Neural progenitor cell (in vitro differentiated cells): Measurements from ENCODE around the gene USP37. TPM values are rescaled to one million over a fixed set of nuclear protein-coding genes. Genes with fewer than 3 reads are reported as not detected.

Source experiments
- DNase-seq: peaks from one replicate; pipeline ENCODE4 v3.0.0-alpha.2; 2016; ENCODE audit warnings: low spot score
- H2AFZ ChIP-seq: fragments of 200-600 bp; sonication (generic); replicated peaks from 2 replicates; pipeline ENCODE4 v1.6.1; 2016; ENCODE audit warnings: antibody characterized with exemption
- H3F3A ChIP-seq: fragments of 200-600 bp; sonication (generic); 2 replicates; pipeline ENCODE4 v1.6.1; 2016; ENCODE audit warnings: antibody characterized with exemption, low read depth
- H3K27ac ChIP-seq: fragments of 200-600 bp; sonication (generic); 2 replicates; pipeline ENCODE4 v1.5.1; 2016; ENCODE audit warnings: mild to moderate bottlenecking
- H3K27me3 ChIP-seq: fragments of 200-600 bp; sonication (generic); 2 replicates; pipeline ENCODE4 v1.6.1; 2016; ENCODE audit warnings: mild to moderate bottlenecking, moderate library complexity
- H3K36me3 ChIP-seq: fragments of 200-600 bp; sonication (generic); 2 replicates; pipeline ENCODE4 v1.5.1; 2016
- H3K4me1 ChIP-seq: fragments of 200-600 bp; sonication (generic); 2 replicates; pipeline ENCODE4 v1.6.1; 2016; ENCODE audit warnings: mixed run types
- H3K4me2 ChIP-seq: fragments of 200-600 bp; sonication (generic); 2 replicates; pipeline ENCODE4 v1.6.1; 2016
- H3K4me3 ChIP-seq: fragments of 200-600 bp; sonication (generic); 2 replicates; pipeline ENCODE4 v1.5.1; 2016
- H3K79me2 ChIP-seq: fragments of 200-600 bp; sonication (generic); 2 replicates; pipeline ENCODE4 v1.6.1; 2016; ENCODE audit warnings: low read depth
- H3K9ac ChIP-seq: fragments of 200-600 bp; sonication (generic); 2 replicates; pipeline ENCODE4 v1.6.1; 2016
- H3K9me3 ChIP-seq: fragments of 200-600 bp; sonication (generic); 2 replicates; pipeline ENCODE4 v1.5.1; 2016; ENCODE audit warnings: low read depth
- H4K20me1 ChIP-seq: fragments of 200-600 bp; sonication (generic); 2 replicates; pipeline ENCODE4 v1.6.1; 2016; ENCODE audit warnings: low read depth
- H3K27ac Mint-ChIP-seq: 3 replicates; pipeline ENCODE4 v1.8.0; 2021; ENCODE audit warnings: mixed read lengths
- H3K27me3 Mint-ChIP-seq: 2 replicates; pipeline ENCODE4 v1.8.0; 2022; ENCODE audit warnings: low read depth, mild to moderate bottlenecking, inconsistent platforms, moderate library complexity, mixed read lengths; ENCODE audit not compliant: insufficient read depth
- H3K36me3 Mint-ChIP-seq: 3 replicates; pipeline ENCODE4 v1.8.0; 2021; ENCODE audit warnings: mixed read lengths
- H3K4me1 Mint-ChIP-seq: 3 replicates; pipeline ENCODE4 v1.8.0; 2021; ENCODE audit warnings: mixed read lengths
- H3K4me3 Mint-ChIP-seq: 3 replicates; pipeline ENCODE4 v1.8.0; 2021; ENCODE audit warnings: mild to moderate bottlenecking, moderate library complexity, mixed read lengths
- H3K9me3 Mint-ChIP-seq: 3 replicates; pipeline ENCODE4 v1.8.0; 2020; ENCODE audit warnings: mixed read lengths
- CTCF ChIP-seq: fragments of 200-600 bp; sonication (generic); IDR thresholded peaks from 2 replicates; pipeline ENCODE4 v1.5.1; 2017; ENCODE audit warnings: antibody characterized with exemption, mild to moderate bottlenecking
- EZH2 ChIP-seq: fragments of 200-600 bp; sonication (generic); IDR thresholded peaks from 2 replicates; pipeline ENCODE4 v1.6.1; 2017; ENCODE audit warnings: antibody characterized with exemption, mild to moderate bottlenecking, moderate library complexity
- EZH2phosphoT487 ChIP-seq: fragments of 200-600 bp; sonication (generic); IDR thresholded peaks from 2 replicates; pipeline ENCODE4 v1.6.1; 2017; ENCODE audit warnings: antibody characterized with exemption
- total RNA-seq: library from RNA; depleted of rRNA; stranded (reverse); fragments of >200 nt; gene quantifications from 2 replicates; pipeline ENCODE4 v1.2.3, GENCODE V29; 2015; ENCODE audit warnings: low replicate concordance

USP37 gene
- total RNA-seq, 1 donor from 2014 or later = 35.1 TPM

DNA sequence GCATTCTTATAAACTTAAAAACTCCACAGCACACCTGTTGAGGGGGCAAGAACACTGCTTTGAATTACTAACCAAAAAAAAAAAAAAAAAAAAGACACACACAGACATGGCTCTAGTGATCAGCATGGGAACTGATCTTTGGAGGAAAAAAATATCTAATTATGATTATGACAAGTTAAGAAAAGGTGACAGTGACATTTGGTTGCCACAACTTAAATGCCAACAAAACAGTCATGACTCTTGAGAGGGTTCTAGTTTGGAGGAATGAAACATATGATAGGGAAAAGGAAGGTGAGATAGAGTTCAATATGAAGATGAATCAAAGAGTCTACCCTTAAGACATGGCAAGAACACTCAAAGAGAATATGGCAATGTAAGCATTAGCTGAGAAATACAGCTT, 20.6 kb downstream of the USP37 start:
- peaks cover 40% of the 10 kb centered on the region for H3K36me3 ChIP-seq
- Mint-ChIP-seq H3K4me3 (no peak overlapping the region), H3K27me3 (no peaks in the 10 kb centered on the region), H3K36me3 (peaks cover 35% of the 10 kb centered on the region), H3K27ac (no peak overlapping the region), H3K9me3 (no peaks in the 10 kb centered on the region), H3K4me1 (no peaks in the 10 kb centered on the region)
- H3K4me1 ChIP-seq = no peaks in the 10 kb centered on the region
- TF ChIP-seq CTCF = no peak
- no peak for TF ChIP-seq EZH2
- no peak for TF ChIP-seq EZH2phosphoT487
- peaks cover 5% of the 10 kb centered on the region for H3F3A ChIP-seq
- H3K9me3 ChIP-seq = no peaks in the 10 kb centered on the region
- no peak for DNase-seq
- no peaks in the 10 kb centered on the region for H4K20me1 ChIP-seq
- H3K27ac ChIP-seq = no peak overlapping the region
- peaks cover 4% of the 10 kb centered on the region for H3K79me2 ChIP-seq
- no peak overlapping the region for H3K4me3 ChIP-seq
- H3K9ac ChIP-seq = no peak overlapping the region
- no peak overlapping the region for H3K4me2 ChIP-seq
- H3K27me3 ChIP-seq = no peaks in the 10 kb centered on the region
- H2AFZ ChIP-seq = no peak overlapping the region

DNA sequence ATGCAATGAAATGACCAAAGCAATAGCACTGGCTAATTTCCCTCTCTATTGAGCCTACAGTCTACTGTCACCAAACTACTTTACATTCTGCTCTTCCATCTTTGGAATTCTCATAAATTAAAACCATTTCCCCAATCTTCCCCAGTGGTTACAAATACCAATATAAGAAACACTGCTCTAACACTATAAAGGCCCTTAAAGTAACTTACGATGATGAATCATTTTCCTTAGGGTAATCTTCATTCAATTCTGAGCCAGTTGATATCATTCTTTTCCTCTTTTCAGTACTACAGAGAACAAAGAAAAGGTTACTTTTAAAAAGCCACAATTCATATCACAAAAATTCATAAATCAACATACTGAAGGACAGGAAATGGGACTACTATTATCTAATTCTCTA, 22.1 kb downstream of the USP37 start:
- H3K9me3 ChIP-seq = no peaks in the 10 kb centered on the region
- Mint-ChIP-seq H3K36me3 (peaks cover 31% of the 10 kb centered on the region), H3K4me1 (no peaks in the 10 kb centered on the region), H3K9me3 (no peaks in the 10 kb centered on the region), H3K27ac (no peak overlapping the region), H3K27me3 (no peaks in the 10 kb centered on the region), H3K4me3 (no peak overlapping the region)
- H3K27me3 ChIP-seq = no peaks in the 10 kb centered on the region
- H3K4me3 ChIP-seq = no peak overlapping the region
- H3K4me1 ChIP-seq = no peaks in the 10 kb centered on the region
- DNase-seq = no peak
- TF ChIP-seq EZH2phosphoT487 (no peak), EZH2 (no peak), CTCF (no peak)
- peaks cover 11% of the 10 kb centered on the region for H4K20me1 ChIP-seq
- peaks cover 32% of the 10 kb centered on the region for H3K36me3 ChIP-seq
- no peak overlapping the region for H3K4me2 ChIP-seq
- H3F3A ChIP-seq = peaks cover 5% of the 10 kb centered on the region
- H3K79me2 ChIP-seq = peaks cover 4% of the 10 kb centered on the region
- H2AFZ ChIP-seq = no peak overlapping the region
- H3K27ac ChIP-seq = no peak overlapping the region
- no peak overlapping the region for H3K9ac ChIP-seq

- Histone ChIP-seq H3K79me2 (peaks cover 4% of the 10 kb centered on the region), H3K4me3 (no peak overlapping the region), H3K27ac (no peak overlapping the region), H3K4me2 (no peak overlapping the region), H3K27me3 (no peaks in the 10 kb centered on the region), H3K9ac (no peak overlapping the region), H3K36me3 (peaks cover 8% of the 10 kb centered on the region), H3K4me1 (no peaks in the 10 kb centered on the region), H4K20me1 (peaks cover 11% of the 10 kb centered on the region), H3K9me3 (no peaks in the 10 kb centered on the region), H3F3A (no peaks in the 10 kb centered on the region), H2AFZ (no peak overlapping the region)
- DNase-seq = no peak
- no peaks in the 10 kb centered on the region for H3K4me1 Mint-ChIP-seq
- no peaks in the 10 kb centered on the region for H3K9me3 Mint-ChIP-seq
- no peak overlapping the region for H3K4me3 Mint-ChIP-seq
- no peaks in the 10 kb centered on the region for H3K27me3 Mint-ChIP-seq
- H3K27ac Mint-ChIP-seq = no peak overlapping the region
- peaks cover 33% of the 10 kb centered on the region for H3K36me3 Mint-ChIP-seq
- TF ChIP-seq CTCF (no peak), EZH2phosphoT487 (no peak), EZH2 (no peak)
These were observed 28.1 kb downstream of the USP37 start for GRCh38 chr2:218540015-218540414.
